ENCODE data around the gene MPL. TPM values are rescaled to one million over a fixed set of nuclear protein-coding genes. Genes with fewer than 3 reads are reported as not detected.
A peak's percentile ranks its signal among the peaks of the same experiment; 100 is the strongest.

The MPL gene
- total and polyA plus RNA-seq, 2 of the 13 experiments (the other 11 are each of a cell fraction or from before 2014, with no cell fraction given), result not detected

GRCh38 chr1:43348809-43349593 is 11.4 kb downstream of the MPL start (continued):
- TF ChIP-seq ZBTB26 (CRISPR knock-in tag; IDR thresholded peaks at IDR 0.05; ENCODE audit: borderline replicate concordance), result no peak
- no peak for TF ChIP-seq U2AF2 (IDR thresholded peaks at IDR 0.05; ENCODE audit: low read depth, low read length)
- no peak for TF ChIP-seq MLX (CRISPR knock-in tag; IDR thresholded peaks at IDR 0.05)
- TF ChIP-seq FOXM1 (CRISPR knock-in tag; IDR thresholded peaks at IDR 0.05), result no peak
- no peak for TF ChIP-seq HOXA9 (CRISPR knock-in tag; IDR thresholded peaks at IDR 0.05; ENCODE audit: borderline replicate concordance)
- no peak for TF ChIP-seq ZNF256 (CRISPR knock-in tag; conservative IDR thresholded peaks at IDR 0.05)
- peak; percentile 84 for TF ChIP-seq ZNF749 (CRISPR knock-in tag; IDR thresholded peaks at IDR 0.05; ENCODE audit: borderline replicate concordance)
- TF ChIP-seq CAMTA2 (CRISPR knock-in tag; IDR thresholded peaks at IDR 0.05; ENCODE audit: borderline replicate concordance), result no peak
- TF ChIP-seq MTA3 (CRISPR knock-in tag; IDR thresholded peaks at IDR 0.05), result no peak
- peak; percentile 67 for TF ChIP-seq ZNF609 (CRISPR knock-in tag; IDR thresholded peaks at IDR 0.05; ENCODE audit: borderline replicate concordance)
- TF ChIP-seq ZNF567 (CRISPR knock-in tag; IDR thresholded peaks at IDR 0.05; ENCODE audit: borderline replicate concordance), result peak; percentile 60; the same call in 1 of the 2 replicates
- peak; percentile 28; the same call in 1 of the 2 replicates for TF ChIP-seq NR2C2 (CRISPR knock-in tag; IDR thresholded peaks at IDR 0.05; ENCODE audit: borderline replicate concordance)
- no peak for TF ChIP-seq HNRNPUL1 (IDR thresholded peaks at IDR 0.05; ENCODE audit: low read depth, low read length)
- TF ChIP-seq PHB2 (IDR thresholded peaks at IDR 0.05; ENCODE audit: partially characterized antibody), result no peak
- TF ChIP-seq BRCA1 (CRISPR knock-in tag; IDR thresholded peaks at IDR 0.05), result peak; percentile 52; the same call in 1 of the 2 replicates
- TF ChIP-seq ZBTB33 (CRISPR knock-in tag; IDR thresholded peaks at IDR 0.05), result no peak
- TF ChIP-seq HOXA7 (CRISPR knock-in tag; IDR thresholded peaks at IDR 0.05), result no peak
- no peak for TF ChIP-seq MNT (IDR thresholded peaks at IDR 0.05)

Data from HepG2 (cell line).